Measurements from ENCODE around the gene SLIT3. TPM values are rescaled to one million over a fixed set of nuclear protein-coding genes. Genes with fewer than 3 reads are reported as not detected.
A peak's percentile ranks its signal among the peaks of the same experiment; 100 is the strongest.

SLIT3 gene
- total RNA-seq, 1 donor from 2014 or later: 3.2 TPM

DNA sequence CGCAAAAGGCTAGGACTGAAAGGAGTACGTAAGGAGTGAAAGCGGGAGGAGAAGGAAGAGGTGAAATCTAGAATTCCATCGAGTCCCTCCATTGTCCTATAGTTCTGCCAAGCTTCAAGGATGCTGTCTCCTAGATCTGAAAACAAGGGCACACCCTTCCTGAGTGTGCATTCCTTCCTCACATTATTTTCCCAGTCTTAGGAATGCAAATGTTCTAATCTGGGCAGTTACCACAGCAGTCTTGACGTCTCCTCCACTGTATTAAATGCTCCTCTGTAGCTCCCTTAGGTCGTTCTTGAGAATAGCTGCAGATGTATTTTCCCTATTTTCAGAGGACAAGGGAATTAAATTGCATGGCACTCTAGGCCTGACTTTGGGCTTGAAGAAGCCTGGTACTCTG, 127.6 kb downstream of the SLIT3 start:
- no peaks in the 10 kb centered on the region for H3K27me3 Mint-ChIP-seq (ENCODE audit: unreplicated experiment)
- H3K36me3 Mint-ChIP-seq (ENCODE audit: low read depth, unreplicated experiment): no peaks in the 10 kb centered on the region
- no peaks in the 10 kb centered on the region for H3K4me1 Mint-ChIP-seq (ENCODE audit: unreplicated experiment)
- TF ChIP-seq, protein P1, sequence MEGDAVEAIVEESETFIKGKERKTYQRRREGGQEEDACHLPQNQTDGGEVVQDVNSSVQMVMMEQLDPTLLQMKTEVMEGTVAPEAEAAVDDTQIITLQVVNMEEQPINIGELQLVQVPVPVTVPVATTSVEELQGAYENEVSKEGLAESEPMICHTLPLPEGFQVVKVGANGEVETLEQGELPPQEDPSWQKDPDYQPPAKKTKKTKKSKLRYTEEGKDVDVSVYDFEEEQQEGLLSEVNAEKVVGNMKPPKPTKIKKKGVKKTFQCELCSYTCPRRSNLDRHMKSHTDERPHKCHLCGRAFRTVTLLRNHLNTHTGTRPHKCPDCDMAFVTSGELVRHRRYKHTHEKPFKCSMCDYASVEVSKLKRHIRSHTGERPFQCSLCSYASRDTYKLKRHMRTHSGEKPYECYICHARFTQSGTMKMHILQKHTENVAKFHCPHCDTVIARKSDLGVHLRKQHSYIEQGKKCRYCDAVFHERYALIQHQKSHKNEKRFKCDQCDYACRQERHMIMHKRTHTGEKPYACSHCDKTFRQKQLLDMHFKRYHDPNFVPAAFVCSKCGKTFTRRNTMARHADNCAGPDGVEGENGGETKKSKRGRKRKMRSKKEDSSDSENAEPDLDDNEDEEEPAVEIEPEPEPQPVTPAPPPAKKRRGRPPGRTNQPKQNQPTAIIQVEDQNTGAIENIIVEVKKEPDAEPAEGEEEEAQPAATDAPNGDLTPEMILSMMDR (IDR thresholded peaks at IDR 0.05; ENCODE audit: unreplicated experiment): no peak
- H3K9me3 Mint-ChIP-seq (ENCODE audit: unreplicated experiment): no peaks in the 10 kb centered on the region
- no peak for DNase-seq (ENCODE audit: low spot score)
- H3K27ac Mint-ChIP-seq (ENCODE audit: unreplicated experiment): no peak overlapping the region
- H3K4me3 Mint-ChIP-seq (ENCODE audit: unreplicated experiment): no peak overlapping the region

DNA sequence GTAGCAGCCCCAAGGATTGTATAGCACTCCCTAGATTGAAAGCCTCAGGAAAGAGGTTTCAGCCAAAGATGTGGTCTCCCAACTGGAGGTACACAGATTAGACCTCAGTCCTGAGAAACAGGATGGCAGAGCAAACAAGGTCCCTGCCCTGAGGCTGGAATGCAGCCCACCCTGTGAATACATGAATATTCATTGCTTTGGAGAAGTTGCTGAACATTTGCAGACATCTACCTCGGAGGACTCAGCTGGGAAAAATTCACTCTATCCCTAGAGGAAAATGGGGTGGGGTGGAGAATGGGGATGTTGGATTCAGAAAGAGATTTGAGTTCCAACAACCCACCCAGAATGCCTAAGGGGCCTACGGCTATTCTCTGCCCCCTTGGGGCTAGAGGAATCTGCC, 129.4 kb downstream of the SLIT3 start:
- H3K4me1 Mint-ChIP-seq (ENCODE audit: unreplicated experiment): peaks cover 4% of the 10 kb centered on the region
- H3K27ac Mint-ChIP-seq (ENCODE audit: unreplicated experiment): no peak overlapping the region
- no peak for DNase-seq (ENCODE audit: low spot score)

DNA sequence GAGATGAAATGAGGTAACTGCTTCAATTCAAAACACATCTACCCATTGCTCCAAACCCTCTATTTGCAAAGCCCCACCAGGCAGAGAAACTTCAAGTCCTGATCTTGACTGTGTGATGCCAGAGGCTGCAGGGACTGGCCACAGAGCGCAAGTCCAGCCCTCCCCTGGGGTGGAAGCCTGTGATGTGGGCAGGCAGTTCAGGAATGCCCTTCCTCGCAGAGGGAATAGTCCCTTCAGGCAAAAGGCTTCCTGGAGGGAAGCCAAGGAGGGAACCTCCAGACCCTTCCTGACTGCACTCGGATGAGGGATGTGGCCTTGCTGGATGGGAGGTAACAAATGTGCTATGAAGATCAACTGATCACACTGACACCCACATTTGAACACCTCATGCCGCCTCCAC, 131.2 kb downstream of the SLIT3 start:
- peaks cover 3% of the 10 kb centered on the region for H3K27me3 Mint-ChIP-seq (ENCODE audit: unreplicated experiment)
- H3K36me3 Mint-ChIP-seq (ENCODE audit: low read depth, unreplicated experiment): no peaks in the 10 kb centered on the region
- TF ChIP-seq, protein P1 (IDR thresholded peaks at IDR 0.05; ENCODE audit: unreplicated experiment): no peak
- peaks cover 4% of the 10 kb centered on the region for H3K4me1 Mint-ChIP-seq (ENCODE audit: unreplicated experiment)
- H3K27ac Mint-ChIP-seq (ENCODE audit: unreplicated experiment): peak overlapping the region; percentile 10
- DNase-seq (ENCODE audit: low spot score): peak; percentile 6
- no peak overlapping the region for H3K4me3 Mint-ChIP-seq (ENCODE audit: unreplicated experiment)
- H3K9me3 Mint-ChIP-seq (ENCODE audit: unreplicated experiment): no peaks in the 10 kb centered on the region

More for the DNA sequence above, 129.4 kb downstream of the SLIT3 start:
- H3K4me3 Mint-ChIP-seq (ENCODE audit: unreplicated experiment): no peak overlapping the region
- no peaks in the 10 kb centered on the region for H3K9me3 Mint-ChIP-seq (ENCODE audit: unreplicated experiment)
- H3K27me3 Mint-ChIP-seq (ENCODE audit: unreplicated experiment): peaks cover 3% of the 10 kb centered on the region
- H3K36me3 Mint-ChIP-seq (ENCODE audit: low read depth, unreplicated experiment): no peaks in the 10 kb centered on the region
- TF ChIP-seq, protein P1 (IDR thresholded peaks at IDR 0.05; ENCODE audit: unreplicated experiment): no peak

DNA sequence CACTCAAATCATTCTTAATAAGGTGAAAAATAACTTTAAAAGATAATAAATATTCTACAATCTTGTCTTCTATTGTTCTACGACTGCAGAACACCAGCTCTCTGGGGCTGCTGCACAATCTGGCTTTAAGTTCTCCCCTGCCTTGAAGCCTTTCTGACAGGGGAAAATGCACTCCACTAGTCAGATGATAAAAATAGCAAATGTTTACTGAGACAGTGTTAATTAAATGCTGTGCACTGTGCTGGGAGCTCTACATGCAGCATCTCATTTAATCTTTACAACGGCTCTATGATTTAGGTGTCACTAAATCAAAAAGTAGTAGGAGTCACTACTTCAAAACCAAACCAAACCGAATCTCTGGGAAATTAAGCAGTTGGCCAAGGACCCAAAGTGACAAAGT, 132.7 kb downstream of the SLIT3 start:
- peaks cover 5% of the 10 kb centered on the region for H3K27me3 Mint-ChIP-seq (ENCODE audit: unreplicated experiment)
- H3K9me3 Mint-ChIP-seq (ENCODE audit: unreplicated experiment): no peaks in the 10 kb centered on the region
- DNase-seq (ENCODE audit: low spot score): no peak
- H3K36me3 Mint-ChIP-seq (ENCODE audit: low read depth, unreplicated experiment): no peaks in the 10 kb centered on the region
- TF ChIP-seq, protein P1 (IDR thresholded peaks at IDR 0.05; ENCODE audit: unreplicated experiment): no peak
- peaks cover 4% of the 10 kb centered on the region for H3K4me1 Mint-ChIP-seq (ENCODE audit: unreplicated experiment)
- no peak overlapping the region for H3K27ac Mint-ChIP-seq (ENCODE audit: unreplicated experiment)
- H3K4me3 Mint-ChIP-seq (ENCODE audit: unreplicated experiment): no peak overlapping the region

DNA sequence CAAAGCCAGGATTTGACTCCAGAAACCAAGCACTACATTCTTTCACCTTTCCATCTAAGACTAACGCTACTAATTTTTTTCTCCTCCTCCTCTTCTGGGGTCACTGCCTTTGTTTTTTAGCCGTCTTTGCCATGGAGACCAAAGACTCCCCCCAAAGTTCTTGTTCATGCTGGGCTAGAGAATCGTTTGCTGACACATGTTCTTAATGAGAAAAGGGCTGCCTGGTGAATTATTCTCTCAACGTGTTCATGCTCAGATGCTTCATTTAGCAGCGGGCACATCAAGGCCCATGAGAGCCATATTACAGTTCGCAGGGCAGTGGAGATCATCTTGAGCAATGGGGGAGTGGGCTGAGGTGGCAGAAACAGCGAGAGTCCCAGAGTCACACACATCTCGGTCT, 134.9 kb downstream of the SLIT3 start:
- Mint-ChIP-seq H3K4me3 (ENCODE audit: unreplicated experiment) (no peak overlapping the region), H3K27me3 (ENCODE audit: unreplicated experiment) (peaks cover 5% of the 10 kb centered on the region), H3K36me3 (ENCODE audit: low read depth, unreplicated experiment) (no peaks in the 10 kb centered on the region), H3K27ac (ENCODE audit: unreplicated experiment) (no peak overlapping the region), H3K4me1 (ENCODE audit: unreplicated experiment) (peaks cover 4% of the 10 kb centered on the region), H3K9me3 (ENCODE audit: unreplicated experiment) (no peaks in the 10 kb centered on the region)
- no peak for DNase-seq (ENCODE audit: low spot score)
- TF ChIP-seq, protein P1 (IDR thresholded peaks at IDR 0.05; ENCODE audit: unreplicated experiment): no peak
